Type B pancreatic cell (in vitro differentiated cells): Measurements from ENCODE around the gene SUPT20HL1. TPM values are rescaled to one million over a fixed set of nuclear protein-coding genes. Genes with fewer than 3 reads are reported as not detected.

ENCODE experiments used
- DNase-seq: peaks from one replicate; pipeline ENCODE4 v3.0.0; 2021; ENCODE audit warnings: mixed read lengths; ENCODE audit not compliant: unreplicated experiment; ENCODE audit errors: extremely low spot score
- H3K27ac Mint-ChIP-seq: 2 replicates; pipeline ENCODE4 v1.8.0; 2021; ENCODE audit warnings: mild to moderate bottlenecking, mixed read lengths
- H3K27me3 Mint-ChIP-seq: 2 replicates; pipeline ENCODE4 v1.8.0; 2021; ENCODE audit warnings: mixed read lengths
- H3K36me3 Mint-ChIP-seq: 2 replicates; pipeline ENCODE4 v1.8.0; 2021; ENCODE audit warnings: mixed read lengths
- H3K4me1 Mint-ChIP-seq: one replicate; pipeline ENCODE4 v1.8.0; 2021; ENCODE audit warnings: mixed read lengths; ENCODE audit not compliant: unreplicated experiment
- H3K4me3 Mint-ChIP-seq: 2 replicates; pipeline ENCODE4 v1.8.0; 2021; ENCODE audit warnings: mild to moderate bottlenecking, mixed read lengths
- H3K9me3 Mint-ChIP-seq: 2 replicates; pipeline ENCODE4 v1.8.0; 2021; ENCODE audit warnings: mixed read lengths
- CTCF ChIP-seq: fragments of 200-600 bp; sonication (generic); conservative IDR thresholded peaks from 2 replicates; pipeline ENCODE4 v1.5.0; 2021; ENCODE audit warnings: antibody characterized with exemption, mild to moderate bottlenecking
- total RNA-seq: library from RNA; stranded (reverse); gene quantifications from 2 replicates; pipeline ENCODE4 v1.2.1, GENCODE V29; 2021; ENCODE audit warnings: low replicate concordance

SUPT20HL1 gene
- total RNA-seq, 1 donor from 2014 or later: not detected

- Mint-ChIP-seq H3K4me3 (no peak overlapping the region), H3K27ac (no peak overlapping the region), H3K9me3 (no peaks in the 10 kb centered on the region), H3K4me1 (peaks cover 7% of the 10 kb centered on the region), H3K27me3 (peaks cover 6% of the 10 kb centered on the region), H3K36me3 (no peaks in the 10 kb centered on the region)
- no peak for TF ChIP-seq CTCF
- DNase-seq: no peak
These were observed 39.1 kb downstream of the SUPT20HL1 start for GRCh38 chrX:24399550-24399949.

GRCh38 chrX:24405959-24406358 lies 45.5 kb downstream of the SUPT20HL1 start:
- DNase-seq: no peak
- peaks cover 5% of the 10 kb centered on the region for H3K27me3 Mint-ChIP-seq
- H3K4me1 Mint-ChIP-seq: no peaks in the 10 kb centered on the region
- TF ChIP-seq CTCF: no peak
- H3K27ac Mint-ChIP-seq: no peak overlapping the region
- H3K4me3 Mint-ChIP-seq: no peak overlapping the region
- H3K36me3 Mint-ChIP-seq: no peaks in the 10 kb centered on the region
- no peaks in the 10 kb centered on the region for H3K9me3 Mint-ChIP-seq

Other genes starting within 250 kb of the SUPT20HL1 start
- 68.8 and 79.7 TPM in 2 replicates for gene ZFX, start 210.9 kb upstream of the SUPT20HL1 start, total RNA-seq
- not detected in 2 replicates for gene SUPT20HL2, start 46.6 kb upstream of the SUPT20HL1 start, total RNA-seq
- 25.5 and 30.4 TPM in 2 replicates for gene PDK3, start 104.6 kb downstream of the SUPT20HL1 start, total RNA-seq